HG03159 (cell line): ENCODE measurements around the gene PANX2.

Experiments used
- ATAC-seq: cut with Tn5 transposase; IDR thresholded peaks from one replicate; pipeline ENCODE4 v1.9.1; 2021; ENCODE audit warnings: mild to moderate bottlenecking, moderate library complexity; ENCODE audit not compliant: unreplicated experiment

PANX2 gene

GRCh38 chr22:50227579-50228215 is 57.2 kb downstream of the PANX2 start:
- no peak for ATAC-seq

GRCh38 chr22:50228366-50228765 is 57.8 kb downstream of the PANX2 start:
- ATAC-seq = no peak

- no peak for ATAC-seq
Observed at GRCh38 chr22:50229370-50229769, 58.8 kb downstream of the PANX2 start.
